GM19324 (cell line): Measurements from ENCODE around the gene DIRAS1.
"Not testable (repeated sequence)": the region's sequence is repeated elsewhere in the genome, so short reads cannot be mapped to it uniquely, and the experiment has no call there.

Source experiments
- ATAC-seq: cut with Tn5 transposase; IDR thresholded peaks from one replicate; pipeline ENCODE4 v1.9.1; 2021; ENCODE audit warnings: mild to moderate bottlenecking, moderate library complexity; ENCODE audit not compliant: unreplicated experiment, low FRiP score

Gene DIRAS1

DNA sequence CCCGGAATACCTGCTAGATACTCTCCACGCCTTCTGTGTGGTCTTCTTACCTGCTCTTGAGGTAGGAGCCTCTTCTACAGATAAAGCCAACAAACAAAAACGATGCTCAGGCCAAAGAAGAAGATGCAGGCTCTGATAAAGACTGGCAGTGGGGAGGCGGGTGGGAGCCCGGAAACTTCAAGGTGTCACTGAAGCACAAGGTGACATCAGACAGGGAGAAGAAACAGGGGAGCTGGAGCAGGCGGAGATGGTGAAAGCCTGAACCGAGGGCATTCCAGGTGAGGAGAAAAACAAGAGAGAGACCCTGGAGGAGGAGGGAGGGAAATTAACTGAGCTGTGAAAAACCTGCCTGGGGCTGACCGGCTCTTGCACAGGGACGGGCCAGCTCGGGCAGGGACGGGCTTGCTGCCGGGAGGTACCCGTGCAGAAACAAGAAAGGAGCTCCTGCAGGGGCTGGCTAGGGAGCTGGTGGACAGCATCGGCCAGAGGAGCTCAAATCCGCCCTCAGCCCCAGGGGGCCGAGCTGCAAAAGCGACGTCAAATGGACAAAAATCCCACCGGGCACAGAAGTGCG, 37.7 kb downstream of the DIRAS1 start:
- no peak for ATAC-seq

DNA sequence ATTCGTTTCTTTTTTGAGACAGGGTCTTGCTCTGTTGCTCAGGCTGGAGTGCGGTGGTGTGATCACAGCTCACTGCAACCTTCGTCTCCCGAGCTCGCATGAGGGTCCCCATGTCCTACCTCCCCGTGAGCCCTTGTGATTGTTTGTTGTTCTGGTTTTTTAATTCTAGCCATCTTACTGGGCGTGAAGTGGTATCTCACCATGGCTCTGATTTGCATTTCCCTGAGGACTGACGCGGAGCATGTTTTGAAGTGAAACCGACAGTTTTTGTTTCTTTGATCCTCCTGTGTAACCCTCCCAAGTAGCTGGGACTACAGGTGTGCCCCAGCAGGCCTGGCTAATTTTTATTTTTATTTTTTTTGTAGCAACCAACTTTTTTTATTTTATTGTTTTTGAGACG, 40.4 kb downstream of the DIRAS1 start:
- no peak for ATAC-seq

DNA sequence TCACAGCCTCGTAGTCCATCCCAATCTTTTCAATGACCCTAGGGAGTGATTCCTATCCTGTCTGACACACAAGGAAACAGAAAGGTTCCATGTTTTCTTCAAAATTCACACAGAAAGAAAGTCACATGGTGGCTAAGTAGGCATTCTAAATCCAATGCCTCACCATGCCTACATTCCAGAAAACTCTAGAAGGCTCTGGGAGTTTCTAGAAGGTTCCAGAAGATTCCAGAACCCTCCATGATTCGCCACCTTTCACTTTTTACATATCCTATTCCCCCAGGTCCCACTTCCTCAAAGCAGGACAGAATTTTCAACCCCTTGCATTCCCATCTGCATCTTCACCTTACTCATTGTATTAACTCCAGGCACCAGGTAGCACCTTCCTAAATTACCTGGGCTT, 41.7 kb downstream of the DIRAS1 start:
- no peak for ATAC-seq

DNA sequence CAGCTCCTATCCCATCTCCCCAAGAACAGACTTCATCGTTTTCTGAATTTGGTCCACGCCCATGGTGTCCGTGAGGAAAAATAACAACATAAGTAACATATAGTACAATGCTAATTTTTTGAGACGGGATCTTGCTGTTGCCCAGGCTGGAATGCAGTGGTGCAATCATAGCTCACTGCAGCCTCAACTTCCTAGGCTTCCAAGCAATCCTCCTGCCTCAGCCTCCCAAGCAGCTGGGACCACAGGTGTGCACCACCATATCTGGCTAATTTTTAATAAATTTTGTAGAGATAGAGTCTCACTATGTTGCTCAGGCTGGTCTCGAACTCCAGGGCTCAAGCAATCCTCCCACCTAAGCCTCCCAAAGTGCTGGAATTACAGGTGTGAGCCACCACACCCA, 42.2 kb downstream of the DIRAS1 start:
- ATAC-seq: not testable (repeated sequence)

DNA sequence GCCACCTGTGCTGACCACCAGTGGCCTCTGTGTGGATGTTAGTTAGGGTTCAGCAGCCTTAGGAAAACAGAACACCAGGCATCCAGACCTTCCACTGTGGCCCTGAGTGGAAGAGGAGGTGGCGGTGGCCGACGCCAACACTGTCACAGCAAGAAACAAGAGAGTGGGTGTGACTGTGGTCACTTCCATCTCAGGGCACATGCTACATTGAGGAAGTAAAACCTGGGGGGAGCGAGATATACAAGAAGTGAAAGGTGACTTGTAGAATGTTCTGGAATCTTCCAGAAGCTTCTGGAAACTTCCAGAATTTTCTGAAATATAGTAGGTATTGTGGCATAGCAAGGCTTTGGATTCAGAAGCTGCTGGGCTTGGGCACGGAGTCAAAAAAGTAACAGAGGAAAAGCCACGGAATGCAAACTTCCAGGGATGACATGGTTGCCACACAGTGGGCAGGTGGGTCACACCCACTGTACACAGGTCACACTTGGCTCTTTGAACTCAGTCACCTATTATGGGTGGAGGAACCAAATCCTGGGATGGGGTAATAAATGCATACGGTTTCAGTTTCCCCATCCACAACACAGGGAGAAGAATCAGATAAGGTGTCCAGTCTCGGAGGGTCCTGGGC, 43.0 kb downstream of the DIRAS1 start:
- ATAC-seq: peak; percentile 60

- no peak for ATAC-seq
Observed at GRCh38 chr19:2676823-2677222, 44.3 kb downstream of the DIRAS1 start.

- ATAC-seq: no peak
Observed at GRCh38 chr19:2675892-2676291, 45.3 kb downstream of the DIRAS1 start.

- no peak for ATAC-seq
Observed at GRCh38 chr19:2670217-2670616, 51.0 kb downstream of the DIRAS1 start.

- ATAC-seq: no peak
Observed at GRCh38 chr19:2668175-2668763, 52.9 kb downstream of the DIRAS1 start.

DNA sequence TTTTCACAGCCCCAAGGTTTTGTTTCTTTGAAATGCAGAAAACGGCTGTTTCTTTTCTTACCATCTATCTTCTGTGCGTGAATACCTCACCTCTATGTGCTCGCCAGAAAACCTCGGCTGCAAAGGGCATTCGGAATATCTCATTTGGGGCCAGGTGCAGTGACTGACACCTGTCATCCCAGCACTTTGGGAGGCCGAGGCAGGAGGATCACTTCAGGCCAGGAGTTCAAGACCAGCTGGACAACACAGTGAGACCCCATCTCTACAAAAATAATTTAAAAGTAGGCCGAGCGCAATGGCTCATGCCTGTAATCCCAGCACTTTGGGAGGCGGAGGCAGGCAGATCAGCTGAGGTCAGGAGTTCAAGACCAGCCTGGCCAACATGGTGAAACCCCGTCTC, 53.8 kb downstream of the DIRAS1 start:
- not testable (repeated sequence) for ATAC-seq

DNA sequence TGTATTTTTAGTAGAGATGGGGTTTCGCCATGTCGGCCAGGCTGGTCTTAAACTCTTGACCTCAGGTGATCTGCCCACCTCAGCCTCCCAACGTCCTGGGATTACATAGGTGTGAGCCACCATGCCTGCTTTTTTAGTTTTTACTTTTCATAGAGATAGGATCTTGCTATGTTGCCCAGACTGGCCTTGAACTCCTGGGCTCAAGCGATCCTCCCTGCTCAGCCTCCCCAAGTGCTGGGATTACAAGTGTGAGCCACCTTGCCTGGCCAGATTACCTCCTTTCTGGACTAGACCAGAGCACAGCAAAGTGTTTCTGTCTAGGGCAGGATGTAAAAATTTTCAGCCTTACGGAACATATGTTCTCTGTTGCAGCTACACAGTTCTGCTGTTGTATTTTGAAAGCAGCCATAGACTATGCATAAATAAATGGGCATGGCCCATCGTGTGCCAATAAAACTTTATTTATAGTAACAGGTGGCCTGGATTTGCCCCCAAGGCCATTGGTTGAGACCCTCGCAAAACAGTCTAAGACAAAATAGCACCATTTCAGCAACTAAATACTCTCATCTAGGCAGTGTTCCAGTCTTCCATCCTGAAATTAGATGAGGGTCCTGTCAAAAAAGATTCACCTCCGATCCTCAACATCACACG, 54.7 kb downstream of the DIRAS1 start:
- no peak for ATAC-seq

- no peak for ATAC-seq
Observed at GRCh38 chr19:2665103-2665502, 56.1 kb downstream of the DIRAS1 start.
